Loucy (cell line): ENCODE data around the gene LCTL.

Experiments used
- CTCF ChIP-seq: fragments of 200-600 bp; sonication (generic); conservative IDR thresholded peaks from 2 replicates; pipeline ENCODE4 v1.5.1; 2014; ENCODE audit warnings: mild to moderate bottlenecking, antibody characterized with exemption, low read length
- EZH2phosphoT487 ChIP-seq: fragments of 200-600 bp; IDR thresholded peaks from 2 replicates; pipeline ENCODE4 v1.6.1; 2018; ENCODE audit warnings: antibody characterized with exemption, mild to moderate bottlenecking, moderate library complexity, borderline replicate concordance

GRCh38 chr15:66566963-66567531 is 1.2 kb upstream of the LCTL start:
- TF ChIP-seq CTCF (peak; percentile 74), EZH2phosphoT487 (no peak)
